Effector CD8-positive, alpha-beta T cell (primary cell): ENCODE data around the gene GRK1.

Experiments
- DNase-seq: peaks from one replicate; lab custom pipeline; 2025; lab: John Stamatoyannopoulos, UW

Gene GRK1

GRCh38 chr13:113758651-113759524 is 91.9 kb downstream of the GRK1 start, which contains the start of gene TMEM255B:
TMEM255B (plus strand) TSS chr13:113759226; CDS start chr13:113759270, 44 bp downstream.
- peak; percentile 58 for DNase-seq

DNA sequence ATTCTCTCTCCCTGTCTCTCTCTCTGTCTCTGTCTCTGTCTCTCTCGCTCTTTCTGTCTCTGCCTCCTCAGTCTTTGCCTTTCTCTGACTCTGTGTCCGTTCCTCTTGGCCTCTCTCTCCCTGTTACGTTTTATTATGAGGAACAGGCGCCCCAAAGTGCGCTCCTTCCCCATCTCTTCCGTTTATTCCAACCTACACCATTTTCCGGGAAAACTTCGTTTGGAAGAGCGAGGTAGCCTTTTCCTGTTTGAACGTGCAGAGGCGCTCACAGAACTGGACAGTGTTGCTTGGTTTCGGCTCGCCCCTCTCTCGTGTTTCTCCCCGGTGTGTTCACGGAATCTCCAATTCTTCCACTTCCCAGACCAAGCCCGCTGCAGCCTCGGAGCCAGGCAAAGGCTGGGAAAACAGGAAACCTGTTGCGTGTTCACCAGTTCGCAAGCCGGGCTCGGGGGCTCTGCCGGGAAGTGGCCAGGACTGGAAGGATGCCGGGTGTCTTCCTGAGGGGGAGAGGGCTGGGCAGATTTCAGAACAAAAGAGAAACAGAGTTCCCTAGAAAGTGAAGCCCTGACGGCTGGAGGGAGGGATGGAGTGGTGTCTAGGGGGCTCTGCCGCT is 92.6 kb downstream of the GRK1 start:
- no peak for DNase-seq

- DNase-seq, result no peak
These were observed 94.1 kb downstream of the GRK1 start for GRCh38 chr13:113761136-113761535.

DNA sequence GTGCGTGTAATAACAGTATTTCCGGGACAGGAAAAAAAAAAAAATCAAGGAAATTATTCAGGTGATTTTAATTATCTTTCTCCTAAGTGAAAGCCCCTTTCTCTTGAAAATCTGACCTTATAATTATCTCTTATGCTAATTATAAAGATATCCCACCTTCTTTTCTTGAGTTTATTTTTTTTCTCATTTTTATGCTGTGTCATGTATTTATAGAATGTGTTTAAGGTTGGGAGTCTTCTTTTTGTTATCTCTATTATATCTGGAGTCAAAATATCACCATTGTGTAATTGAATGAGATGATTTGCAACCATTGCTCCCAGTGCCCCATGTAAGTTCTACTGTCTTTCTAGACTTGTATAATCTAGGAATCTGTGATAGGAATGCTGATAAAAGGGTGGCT is 95.1 kb downstream of the GRK1 start:
- no peak for DNase-seq

- no peak for DNase-seq
These were observed 95.5 kb downstream of the GRK1 start for GRCh38 chr13:113762538-113762937.

GRCh38 chr13:113763254-113763653 is 96.2 kb downstream of the GRK1 start:
- no peak for DNase-seq

- no peak for DNase-seq
These were observed 97.2 kb downstream of the GRK1 start for GRCh38 chr13:113763961-113764792.

- DNase-seq, result no peak
These were observed 98.0 kb downstream of the GRK1 start for GRCh38 chr13:113764793-113765563.

DNA sequence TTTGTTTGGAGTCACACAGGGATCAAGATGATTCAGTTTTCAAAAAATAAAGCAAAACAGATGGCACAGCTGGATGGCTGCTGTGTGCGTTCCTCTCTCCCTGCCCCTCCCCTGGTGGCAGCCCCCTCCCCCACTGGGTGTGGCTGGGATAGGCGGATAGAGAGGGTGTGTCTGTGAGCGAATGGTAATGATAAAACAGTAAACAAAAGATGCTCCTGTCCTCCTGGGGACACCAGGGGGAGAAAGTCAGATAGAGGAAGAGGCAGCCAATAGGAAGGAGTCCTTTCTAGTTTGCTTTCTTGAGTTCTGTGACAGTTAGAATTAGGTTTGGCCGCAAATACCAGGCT is 98.5 kb downstream of the GRK1 start:
- DNase-seq, result no peak

DNA sequence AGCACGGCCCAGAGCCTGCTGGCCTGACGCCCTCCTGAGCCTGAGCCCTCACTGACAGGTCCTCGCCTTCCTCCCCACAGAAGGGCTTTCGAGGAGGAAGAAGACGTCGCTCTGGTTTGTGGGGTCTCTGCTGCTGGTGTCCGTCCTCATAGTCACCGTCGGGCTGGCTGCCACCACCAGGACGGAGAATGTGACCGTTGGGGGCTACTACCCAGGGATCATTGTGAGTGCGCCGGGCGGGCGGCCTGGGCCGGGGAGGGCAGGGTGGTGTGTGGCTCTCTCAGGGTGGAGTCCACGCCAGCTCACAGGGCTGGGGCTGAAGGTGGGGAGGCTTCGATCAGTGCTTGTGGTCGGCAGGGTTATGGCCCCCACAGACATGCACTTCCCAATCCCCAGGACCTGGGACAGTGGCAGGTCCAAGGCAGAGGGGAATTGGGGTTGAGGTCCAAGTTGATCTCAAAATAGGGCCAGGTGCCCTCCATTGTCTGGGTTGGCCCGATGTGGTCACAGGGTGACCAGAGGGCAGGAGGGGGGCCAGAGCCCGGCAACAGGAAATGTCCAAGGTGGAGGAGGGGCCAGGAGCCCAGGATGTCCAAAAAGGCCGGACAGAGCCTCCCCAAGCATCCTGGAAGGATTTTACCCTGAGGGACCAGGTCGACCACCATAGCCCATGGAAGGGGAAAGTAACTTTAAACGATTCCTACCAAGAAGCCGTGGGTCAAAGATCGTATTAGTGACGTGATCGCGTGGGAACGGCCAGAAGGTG is 99.2 kb downstream of the GRK1 start:
- no peak for DNase-seq

DNA sequence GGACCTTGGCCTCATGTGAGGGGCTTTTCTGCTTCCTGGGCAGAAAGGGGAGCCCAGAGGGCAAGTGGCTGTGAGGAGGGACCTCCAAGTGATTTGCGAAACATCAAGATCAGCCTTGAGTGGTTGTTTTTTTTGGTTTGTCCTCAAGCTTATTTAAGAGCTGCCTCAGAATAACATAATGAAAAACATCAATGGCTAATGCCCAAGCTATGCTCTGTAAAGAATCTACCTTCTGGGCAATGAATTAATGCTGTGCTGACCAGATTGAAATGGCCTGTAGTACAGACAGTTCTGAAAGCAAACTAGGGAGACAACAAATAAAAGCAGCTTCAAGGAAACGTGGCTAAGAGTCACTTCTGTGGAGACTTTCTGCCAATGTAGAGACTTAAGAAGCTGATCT is 100.3 kb downstream of the GRK1 start:
- DNase-seq, result no peak

GRCh38 chr13:113768018-113768905 is 101.2 kb downstream of the GRK1 start:
- no peak for DNase-seq

DNA sequence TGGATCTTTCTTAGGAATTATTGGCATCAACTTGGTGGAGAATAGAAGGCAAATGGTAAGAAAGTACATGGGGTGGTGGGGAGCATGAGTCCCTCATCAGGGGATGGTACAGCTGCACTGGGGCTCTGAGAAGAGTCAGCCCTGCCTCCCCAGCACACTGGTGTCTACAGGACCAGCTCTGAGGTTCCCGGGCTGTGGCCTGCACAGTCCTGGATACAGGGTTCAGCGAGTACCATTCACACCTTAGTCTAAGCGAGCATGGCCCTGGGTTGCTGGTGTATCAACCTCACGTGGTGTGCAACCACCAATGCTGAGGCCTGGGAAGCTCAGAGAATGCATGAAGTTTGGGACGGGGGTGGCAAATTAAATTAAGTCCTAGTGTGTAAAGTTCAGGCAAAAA is 102.1 kb downstream of the GRK1 start:
- no peak for DNase-seq

- no peak for DNase-seq
These were observed 102.9 kb downstream of the GRK1 start for GRCh38 chr13:113769881-113770280.

DNA sequence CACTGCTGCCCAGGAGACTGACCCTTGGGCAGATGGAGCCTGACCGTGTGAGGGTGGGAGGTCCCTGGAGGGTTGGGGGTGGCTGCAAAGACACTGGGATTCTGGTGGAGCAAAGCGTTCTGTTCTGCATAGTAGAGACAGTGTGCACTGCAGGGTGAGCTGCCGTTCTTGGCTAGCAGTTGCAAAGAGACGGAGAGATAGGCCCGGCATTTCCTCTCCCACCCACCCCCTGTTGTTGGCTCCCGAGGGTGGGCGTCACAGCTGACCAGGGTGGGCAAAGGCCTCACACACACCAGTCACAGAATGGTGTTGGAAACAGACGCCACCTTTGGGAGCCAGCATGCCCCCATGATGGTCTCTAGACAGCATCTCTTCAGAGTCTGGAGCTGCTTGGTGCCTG is 103.4 kb downstream of the GRK1 start:
- no peak for DNase-seq

- no peak for DNase-seq
These were observed 103.9 kb downstream of the GRK1 start for GRCh38 chr13:113770937-113771336.

GRCh38 chr13:113771709-113772331 is 104.8 kb downstream of the GRK1 start:
- DNase-seq, result no peak

DNA sequence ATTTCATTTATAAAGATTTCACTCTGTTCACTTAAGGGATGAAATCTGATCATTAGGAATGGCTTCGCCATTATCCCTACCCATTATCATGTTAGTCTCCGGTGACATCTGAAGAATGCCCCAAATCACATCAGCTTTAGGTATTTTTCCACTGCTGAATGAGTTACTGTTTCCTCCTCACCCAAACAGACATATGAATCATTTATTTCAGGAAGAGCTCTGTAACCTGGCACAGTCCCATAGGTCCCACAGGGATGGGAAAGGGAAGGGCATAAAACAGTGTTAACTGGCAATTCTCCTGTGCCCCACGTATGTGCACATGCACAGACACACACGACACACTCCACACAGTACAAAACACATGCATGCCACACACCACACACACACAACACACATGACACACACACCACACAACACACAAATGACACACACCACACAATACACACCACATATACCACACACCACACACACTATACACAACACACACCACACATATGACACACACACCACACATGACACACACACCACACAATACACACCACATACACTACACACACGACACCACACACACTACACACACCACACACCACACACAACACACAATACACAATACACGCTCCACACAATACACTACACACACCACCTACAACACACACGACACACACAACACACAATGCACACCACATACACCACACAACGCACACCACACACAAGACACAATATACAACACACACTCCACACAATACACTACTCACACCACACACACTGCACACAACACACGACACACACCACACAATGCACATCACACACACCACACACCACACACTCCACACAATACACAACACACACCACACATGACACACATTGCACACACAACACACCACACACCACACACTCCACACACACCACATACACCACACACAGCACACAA is 107.4 kb downstream of the GRK1 start:
- DNase-seq, result no peak
